ENCODE results near the gene CECR2. TPM values are rescaled to one million over a fixed set of nuclear protein-coding genes. Genes with fewer than 3 reads are reported as not detected.
A peak's percentile ranks its signal among the peaks of the same experiment; 100 is the strongest.

Gene CECR2
- polyA plus RNA-seq (2013, experiment 1 of 2; ENCODE audit: insufficient read length) = 0.23 TPM
- polyA plus RNA-seq (2013, experiment 2 of 2; ENCODE audit: insufficient read length) = 0.22 TPM

DNA sequence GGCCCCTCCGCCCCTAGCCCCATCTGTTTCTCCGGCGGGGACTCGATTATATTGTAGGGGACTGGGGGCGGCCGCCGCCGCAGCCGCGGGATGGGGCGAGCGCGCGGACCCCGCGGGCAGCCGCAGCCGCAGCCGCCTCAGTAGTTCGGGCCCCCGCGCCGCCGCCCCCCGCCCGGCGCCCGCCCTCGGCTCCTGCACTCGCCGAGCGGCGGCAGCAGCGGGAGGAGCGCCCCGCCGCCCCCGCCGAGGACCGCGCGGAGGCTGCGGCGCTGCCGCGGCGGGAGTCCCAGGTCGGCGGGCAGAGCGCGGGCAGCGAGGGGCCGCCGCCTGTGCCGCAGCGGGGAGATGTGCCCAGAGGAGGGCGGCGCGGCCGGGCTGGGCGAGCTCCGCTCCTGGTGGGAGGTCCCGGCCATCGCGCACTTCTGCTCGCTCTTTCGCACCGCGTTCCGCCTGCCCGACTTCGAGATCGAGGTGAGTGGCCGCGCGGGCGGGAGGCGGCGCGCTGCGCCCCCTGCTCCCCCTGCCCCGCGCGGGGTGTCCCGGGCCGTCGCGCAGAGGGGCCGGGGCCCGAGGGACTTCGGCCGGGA lies at the start of gene CECR2:
TSS of gene CECR2 (plus strand) at position 22 of the 587 bp plus-strand sequence. CDS start at position 346, 324 bp downstream.
- DNase-seq = peak; percentile 4

DNA sequence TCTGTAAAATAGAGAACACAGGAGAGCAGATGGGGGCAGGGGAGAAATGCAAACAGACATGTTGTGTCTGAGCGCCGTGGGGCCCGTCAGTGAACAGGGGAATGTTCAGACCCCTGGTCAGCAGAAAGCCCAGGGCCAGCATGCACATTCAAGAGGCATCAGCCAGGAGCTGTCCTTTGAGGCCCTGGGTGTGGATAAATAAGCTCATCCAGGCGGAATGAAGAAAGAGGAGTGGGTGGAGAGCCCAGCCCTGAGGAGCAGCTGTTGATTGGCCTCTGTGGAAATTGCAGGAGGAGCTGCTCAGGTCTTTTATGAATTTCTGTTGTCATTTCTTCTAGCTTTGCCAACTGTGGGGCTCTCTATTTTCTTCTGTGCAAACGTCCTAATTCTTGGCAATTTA lies 49.7 kb upstream of the CECR2 start:
- no peak for DNase-seq

DNA sequence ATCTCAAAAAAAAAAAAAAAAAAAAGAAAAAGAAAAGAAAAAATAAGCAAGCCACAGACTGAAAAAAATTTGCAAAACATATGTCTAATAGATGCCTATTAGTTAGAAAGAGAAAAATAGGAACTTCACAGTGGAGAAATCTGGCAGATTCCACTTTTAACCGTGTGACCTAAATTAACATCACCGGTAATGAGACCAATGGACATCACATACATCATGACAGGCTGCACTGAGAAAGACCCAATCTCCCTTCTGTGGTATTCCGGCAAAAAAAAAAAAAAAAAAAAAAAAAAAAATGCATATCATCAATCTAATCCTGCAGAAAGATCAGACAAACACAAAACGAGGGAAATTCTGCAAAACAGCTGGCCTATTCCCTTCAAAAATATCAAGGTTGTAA lies 46.7 kb upstream of the CECR2 start:
- no peak for DNase-seq

DNA sequence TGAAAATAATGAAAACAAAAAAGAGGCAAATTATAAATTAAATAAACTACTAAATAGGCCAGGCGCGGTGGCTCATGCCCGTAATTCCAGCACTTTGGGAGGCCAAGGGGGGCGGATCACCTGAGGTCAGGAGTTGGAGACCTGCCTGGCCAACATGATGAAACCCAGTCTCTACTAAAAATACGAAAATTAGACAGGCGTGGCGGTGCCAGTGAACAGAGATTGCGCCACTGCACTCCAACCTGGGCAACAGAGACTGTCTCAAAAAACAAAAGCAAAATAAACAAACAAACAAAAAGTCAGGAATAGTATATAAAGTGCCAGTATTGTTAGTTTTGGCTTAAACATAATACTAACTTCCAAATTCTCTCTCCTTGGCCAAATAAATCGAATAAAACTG lies 37.6 kb upstream of the CECR2 start:
- no peak for DNase-seq

DNA sequence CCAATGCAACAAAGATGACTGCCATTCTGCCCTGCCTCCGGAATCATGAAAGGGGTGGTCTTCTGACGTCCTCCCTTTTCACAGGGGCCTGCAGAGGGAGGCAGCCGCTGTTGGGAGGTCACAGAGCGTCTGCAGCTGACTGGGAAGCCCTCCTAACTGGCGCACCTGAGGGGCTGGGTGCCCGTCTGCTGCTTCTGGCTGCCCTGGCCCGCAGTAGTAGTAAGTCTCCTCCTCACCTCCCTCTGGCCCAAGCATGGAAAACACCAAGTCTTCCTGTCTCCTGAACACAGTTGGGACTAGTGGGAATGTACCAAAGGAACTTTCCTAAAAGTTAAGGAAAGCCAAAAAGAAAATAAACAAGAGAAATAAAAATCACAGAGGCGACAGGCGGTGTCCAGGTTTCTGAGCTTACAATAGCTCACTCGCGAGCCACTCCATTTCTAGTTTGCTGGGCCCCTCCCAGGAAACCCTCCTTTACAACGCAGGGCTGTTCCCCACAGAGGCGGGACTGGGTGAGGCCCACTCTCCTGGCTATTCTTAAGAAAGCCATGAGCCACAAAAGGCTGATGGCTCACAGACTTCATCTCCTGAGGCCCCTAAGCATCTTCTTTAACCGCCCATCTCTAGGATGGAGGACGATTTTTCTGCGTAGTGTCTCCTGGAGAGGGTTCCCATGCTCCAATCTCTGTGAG lies 37.0 kb upstream of the CECR2 start:
- DNase-seq = no peak

DNA sequence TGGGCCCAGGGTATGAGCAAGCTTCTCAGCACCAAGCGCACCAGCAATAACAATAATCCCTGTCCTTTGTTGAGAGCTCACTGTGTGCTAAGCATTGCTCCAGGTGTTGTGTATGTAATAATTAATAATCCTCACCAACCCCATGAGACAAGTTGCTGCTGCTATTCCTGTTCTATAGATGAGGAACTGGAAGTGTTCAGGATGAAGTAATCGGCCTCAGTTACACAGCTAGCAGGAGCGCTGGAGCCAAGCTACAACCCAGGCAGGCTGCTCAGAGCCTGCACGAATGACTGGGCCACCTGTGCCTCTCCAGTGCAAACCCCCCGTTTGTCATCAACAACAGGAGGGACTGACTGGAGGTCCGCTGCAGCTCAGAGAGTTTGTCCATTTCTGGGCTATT lies 35.2 kb upstream of the CECR2 start:
- no peak for DNase-seq

DNA sequence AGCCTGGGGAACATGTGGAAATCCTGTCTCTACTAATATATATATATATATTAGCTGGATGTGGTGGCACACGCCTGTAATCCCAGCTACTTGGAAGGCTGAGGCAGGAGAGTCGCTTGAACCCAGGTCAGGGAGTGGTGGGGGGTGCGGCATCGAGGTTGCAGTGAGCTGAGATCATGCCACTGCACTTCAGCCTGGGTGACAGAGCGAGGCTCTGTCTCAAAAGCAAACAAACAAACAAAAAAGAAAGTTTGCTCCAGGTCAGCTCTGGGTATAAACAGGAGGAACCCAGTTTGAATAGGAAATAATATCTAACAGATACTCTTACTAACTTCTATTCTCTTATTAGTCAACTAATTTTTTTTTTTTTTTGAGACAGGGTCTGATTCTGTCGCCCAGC lies 34.3 kb upstream of the CECR2 start:
- DNase-seq = no peak

DNA sequence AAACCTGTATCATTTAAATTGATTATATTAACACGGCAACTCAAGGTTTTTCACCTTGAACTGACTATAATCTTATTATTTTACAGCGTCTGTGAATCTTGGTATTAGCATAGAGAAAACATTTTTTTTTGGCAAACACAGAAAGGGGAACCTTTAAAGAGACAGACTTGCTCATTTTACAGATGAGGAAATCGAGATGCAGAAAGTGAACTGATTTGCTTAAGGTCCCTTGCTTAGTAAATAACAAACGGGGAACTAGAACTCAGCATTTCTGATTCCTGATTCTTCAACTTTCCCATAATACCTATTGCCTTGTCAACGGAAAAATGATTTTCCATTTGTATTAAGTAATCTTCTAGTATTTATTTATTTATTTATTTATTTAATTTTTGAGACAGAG lies 33.2 kb upstream of the CECR2 start:
- no peak for DNase-seq

DNA sequence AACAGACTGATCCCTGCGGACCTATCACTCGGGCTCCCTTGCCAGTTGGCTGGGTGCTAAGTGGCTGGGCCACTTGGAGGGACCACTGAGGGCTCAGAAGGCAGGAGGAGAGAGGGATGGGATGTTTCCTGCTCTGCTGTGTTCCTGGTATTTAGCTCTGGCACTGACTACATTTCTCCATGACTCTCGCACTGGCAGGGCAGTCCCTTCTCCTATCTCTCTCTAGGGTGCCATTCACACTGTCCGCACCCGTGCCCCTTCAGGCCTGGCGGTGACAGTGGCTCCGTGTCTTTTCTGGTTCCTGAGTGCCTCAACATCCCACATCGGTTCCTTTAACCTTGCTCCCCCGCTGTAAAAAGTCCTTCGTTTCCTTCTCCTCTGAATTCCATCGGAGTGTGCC lies 31.6 kb upstream of the CECR2 start:
- DNase-seq = no peak

DNA sequence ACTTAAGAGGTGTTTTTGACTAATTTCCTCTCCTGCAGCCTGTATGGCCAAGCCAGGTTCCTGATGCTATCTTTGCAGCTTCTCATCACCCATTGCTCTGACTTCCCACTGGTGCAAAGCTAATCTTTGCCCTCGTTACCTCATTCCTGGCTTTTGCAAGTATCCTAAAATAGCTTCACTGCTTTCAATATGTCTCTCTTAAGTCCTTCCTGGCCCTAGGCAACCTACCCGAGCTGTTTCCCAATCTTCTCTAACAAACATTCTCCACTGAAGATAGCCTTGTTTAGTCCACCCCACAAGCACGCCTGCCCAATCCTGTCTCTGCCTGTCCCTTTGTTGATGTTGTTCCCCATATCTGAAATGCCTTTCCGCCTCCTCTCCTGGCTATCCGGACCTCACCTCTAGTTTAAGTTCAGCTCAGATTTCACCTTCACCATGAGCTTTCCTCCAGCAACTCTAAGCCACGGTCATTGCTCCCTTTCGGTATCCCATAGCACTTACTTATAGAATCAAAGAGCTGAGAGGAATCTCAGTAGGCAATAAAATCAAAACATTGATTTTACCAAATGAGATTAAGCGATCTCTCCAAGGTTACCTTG lies 30.1 kb upstream of the CECR2 start:
- no peak for DNase-seq

DNA sequence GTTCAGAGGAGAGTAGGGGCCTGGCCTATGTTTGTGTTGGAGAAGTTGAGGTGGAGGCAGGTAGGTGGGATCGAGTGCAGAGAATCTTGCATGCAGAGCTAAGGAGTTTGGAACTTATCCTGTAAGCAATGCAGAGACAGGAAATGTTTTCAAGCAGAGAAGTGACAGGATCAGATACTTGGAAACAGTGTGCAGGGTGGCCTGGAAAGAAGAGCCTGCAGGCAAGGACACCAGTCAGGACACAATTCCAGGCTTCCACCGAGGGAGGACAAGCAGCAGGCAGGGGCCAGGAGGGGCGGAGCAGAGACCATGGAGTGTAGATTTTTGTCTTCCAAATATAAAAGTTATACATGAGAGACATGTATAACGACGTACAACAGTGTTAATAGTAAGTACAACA lies 26.9 kb upstream of the CECR2 start:
- DNase-seq = no peak

DNA sequence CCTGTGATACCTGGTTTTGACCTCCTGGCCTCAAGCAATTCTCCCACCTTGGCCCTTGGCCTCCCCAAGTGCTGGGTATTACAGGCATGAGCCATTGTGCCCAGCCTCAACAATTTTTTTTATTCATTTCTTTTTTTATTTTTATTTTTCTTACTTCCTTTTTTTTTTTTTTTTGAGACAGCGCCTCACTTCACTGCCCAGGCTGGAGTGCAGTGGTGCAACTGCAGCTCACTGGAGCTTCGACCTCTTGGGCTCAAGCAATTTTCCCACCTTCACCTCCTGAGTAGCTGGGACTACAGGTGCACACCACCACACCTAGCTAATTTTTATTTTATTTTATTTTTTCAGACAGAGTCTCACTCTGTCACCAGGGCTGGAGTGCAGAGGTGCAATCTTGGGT lies 25.5 kb upstream of the CECR2 start:
- no peak for DNase-seq

DNA sequence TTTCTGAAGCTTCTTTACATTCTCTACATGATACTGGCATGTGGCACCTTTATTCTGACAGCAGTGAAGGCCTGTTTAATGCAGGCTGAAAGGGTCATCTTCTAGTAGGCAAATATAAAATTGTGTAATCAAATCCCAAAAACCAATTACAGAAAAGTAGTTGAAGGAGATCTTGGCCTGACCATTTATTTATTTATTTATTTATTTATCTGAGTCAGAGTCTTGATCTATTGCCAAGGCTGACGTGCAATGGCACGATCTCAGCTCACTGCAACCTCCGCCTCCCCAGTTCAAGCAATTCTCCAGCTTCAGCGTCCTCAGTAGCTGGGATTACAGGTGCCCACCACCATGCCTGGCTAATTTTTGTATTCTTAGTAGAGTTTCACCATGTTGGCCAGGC lies 22.7 kb upstream of the CECR2 start:
- no peak for DNase-seq

DNA sequence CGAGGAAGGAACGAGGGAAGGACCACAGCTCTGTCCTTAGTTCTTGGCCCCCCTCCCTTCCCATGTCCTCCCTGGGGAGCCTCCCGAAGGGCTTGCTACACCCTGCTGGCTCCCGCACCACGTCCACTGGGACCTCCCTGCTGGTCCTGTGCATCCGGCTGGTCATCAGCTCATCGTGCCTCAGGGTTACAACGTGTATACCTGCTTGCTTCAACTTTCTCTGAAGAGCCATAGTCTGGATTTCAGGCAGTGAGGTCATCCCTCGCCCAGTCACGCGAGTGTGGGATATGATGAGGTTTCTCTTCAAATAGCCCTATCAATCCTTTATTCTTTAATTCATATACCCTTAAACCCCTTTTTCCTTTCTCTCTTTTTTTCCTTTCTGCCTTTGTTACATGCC lies 21.5 kb upstream of the CECR2 start:
- no peak for DNase-seq

DNA sequence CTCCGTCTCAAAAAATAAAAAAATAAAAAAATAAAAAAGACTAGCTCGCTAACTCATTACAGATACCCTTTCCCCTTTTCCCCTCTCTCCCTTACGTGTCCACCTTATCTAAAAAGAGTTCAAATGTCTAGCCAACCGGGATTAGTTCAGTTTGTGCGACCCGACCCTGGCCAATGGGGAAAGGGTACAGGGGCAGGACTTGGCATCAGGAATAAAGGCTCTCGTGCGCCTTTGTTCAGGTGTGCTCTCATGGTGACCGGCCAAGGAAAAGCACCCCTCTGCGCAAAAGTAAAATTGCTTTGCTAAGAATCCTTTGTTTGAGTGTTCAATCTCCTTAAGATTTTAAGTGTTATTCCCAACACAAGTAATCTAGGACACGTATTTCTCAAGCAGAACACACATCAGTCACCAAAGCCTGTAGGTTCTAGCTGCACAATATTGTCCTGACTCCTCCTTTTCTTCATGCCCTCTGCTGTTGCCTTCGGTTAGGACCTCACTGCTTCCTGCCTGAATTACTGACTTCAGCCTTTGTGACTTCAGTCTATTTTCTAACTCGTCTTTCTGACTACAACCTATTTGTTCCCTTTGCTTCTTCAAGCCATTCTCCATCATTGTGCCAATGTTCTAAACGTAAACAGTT lies 20.7 kb upstream of the CECR2 start:
- no peak for DNase-seq

DNA sequence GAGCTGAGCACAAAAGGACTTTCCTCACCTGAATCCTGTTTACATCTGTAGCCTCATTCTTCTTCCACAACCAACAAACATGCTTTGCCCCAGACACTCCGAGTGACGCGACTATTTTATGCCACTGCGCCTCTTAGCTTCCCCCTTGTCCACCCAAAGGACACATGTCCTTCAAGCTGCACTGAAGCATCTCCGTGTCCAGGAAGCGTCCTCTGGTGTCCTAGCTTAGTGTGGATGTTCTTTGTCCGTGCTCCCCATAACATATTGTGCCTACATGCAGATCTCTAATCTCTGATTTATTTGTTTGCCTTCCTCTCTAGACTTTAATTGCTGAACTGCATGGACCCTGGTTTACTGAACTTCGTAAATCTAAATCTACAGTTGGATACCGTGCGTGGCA lies 20.1 kb upstream of the CECR2 start:
- no peak for DNase-seq

DNA sequence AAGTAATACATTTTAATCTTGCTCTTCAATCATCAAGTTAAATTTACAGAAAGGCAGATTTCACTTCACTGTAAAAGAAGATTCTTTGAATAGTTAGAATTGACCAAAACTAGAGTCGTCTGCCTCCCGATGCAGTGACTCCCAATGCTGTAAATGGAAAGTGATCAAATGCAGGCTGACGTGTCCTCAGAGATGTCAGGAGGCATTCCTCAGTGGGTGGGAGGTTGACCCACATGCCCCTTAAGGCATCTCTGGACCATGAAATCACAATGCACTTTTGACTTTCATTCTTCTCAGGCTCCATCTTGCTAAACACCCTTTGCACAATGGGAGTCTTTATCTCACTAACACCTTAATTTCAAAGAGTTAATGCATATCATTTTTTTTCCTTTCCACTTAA lies 19.0 kb upstream of the CECR2 start:
- peak; percentile 17 for DNase-seq

DNA sequence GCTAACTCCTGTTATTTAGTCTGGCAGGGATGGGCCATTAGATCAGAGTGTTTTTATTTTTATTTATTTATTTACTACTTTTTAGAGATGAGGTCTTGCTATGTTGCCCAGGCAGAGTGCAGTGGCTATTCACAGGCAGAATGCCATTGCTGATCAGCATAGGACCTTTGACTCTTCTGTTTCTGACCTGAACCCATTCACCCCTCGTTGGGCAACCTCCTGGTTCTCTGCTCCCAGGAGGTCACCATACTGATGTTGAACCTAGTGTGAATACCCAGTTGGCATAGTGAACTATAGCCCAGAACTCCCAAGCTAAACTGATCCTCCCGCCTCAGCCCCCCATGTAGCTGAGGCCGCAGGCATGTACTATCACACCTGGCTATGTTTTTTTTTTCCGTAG lies 16.5 kb upstream of the CECR2 start:
- DNase-seq = no peak

DNA sequence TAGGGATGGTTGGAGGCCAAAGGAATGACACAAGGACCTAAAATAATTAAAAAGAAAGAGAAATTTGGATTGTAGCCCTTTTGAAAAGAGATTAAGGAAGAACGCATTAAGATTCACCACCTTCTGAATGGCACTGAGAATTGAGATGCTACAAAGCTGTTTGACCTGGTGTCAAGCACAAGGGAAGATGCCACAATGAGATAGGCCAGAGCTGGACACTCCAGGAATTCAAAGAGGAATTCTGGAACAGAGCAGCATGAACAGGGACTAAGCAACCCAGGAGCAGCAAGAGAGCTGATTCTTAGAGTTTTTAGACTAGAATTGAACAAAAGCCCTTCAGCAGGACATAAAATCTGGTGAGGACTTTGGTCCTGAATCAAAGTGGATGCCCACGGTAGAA lies 11.6 kb upstream of the CECR2 start:
- DNase-seq = no peak

DNA sequence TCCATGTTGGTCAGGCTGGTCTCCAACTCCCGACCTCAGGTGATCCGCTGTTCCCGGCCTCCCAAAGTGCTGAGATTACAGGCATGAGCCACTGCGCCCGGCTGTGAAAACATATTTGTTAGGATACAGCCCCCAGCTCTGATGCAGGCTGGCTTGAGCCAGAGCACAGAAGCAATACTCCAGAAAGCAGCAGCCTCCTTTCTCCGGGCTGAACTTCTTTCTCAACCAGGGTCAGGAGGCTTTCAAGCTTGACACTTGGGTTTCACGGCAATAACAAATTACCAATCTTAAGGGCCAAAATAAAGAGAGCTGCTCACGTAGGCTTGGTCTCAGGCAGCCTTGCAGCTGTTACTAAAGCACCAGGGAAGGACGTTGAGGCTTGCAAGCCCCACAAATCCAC lies 10.8 kb upstream of the CECR2 start:
- no peak for DNase-seq

DNA sequence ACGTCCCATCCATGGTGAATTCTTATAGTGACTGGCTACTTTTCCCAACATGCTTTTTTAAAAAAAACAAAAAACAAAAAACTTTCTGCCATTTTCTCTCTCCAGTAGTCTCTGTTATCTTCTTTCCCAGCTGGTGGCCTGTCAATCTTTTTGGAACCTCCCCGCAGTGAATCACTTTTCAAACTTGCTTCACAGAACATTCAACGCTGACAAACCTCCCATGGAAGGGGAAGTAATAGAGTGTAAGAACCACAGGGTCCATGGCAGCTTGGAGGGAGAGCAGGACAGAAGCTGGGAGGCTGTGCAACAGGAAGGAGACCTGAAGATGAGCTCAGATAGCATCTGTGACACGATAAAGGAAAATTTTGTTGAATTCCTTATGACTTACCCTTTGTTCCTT lies 9.8 kb upstream of the CECR2 start:
- no peak for DNase-seq

DNA sequence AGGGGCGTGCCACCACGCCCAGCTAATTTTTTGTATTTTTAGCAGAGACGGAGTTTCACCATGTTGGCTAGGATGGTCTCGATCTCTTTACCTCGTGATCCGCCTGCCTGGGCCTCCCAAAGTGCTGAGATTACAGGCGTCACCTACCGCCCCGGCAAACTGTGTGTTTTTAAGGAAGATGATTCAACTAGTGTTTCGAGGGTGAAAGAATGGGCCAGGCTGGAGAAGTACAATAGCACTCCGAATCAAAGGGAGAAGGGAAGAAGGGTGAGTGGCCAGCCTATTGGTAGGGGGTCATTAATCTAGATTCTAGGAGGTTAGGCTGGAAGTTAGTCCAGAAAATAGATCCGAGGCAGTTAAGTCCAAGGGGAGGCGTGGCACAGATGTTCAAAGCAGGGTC lies 2.9 kb upstream of the CECR2 start:
- no peak for DNase-seq

DNA sequence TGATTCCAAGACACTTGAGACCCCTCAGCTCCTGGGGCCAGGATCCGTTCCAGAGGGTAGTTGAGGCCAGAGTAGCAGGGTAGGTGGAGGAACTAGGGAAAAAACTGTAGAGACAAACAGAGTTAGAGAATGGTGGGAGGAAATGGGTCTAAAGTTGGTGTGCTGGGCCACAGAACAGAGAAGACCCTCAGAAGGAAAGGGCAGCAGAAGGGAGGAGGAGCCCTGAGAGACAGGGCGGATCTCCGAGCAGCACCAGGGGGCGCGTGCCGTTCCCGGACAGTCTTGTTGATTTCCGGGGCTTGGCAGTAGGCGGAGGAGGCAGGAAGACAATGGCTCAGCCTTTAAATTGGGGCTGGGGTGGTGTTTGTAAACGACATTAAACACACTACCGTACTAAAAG lies 2.4 kb upstream of the CECR2 start:
- DNase-seq = peak; percentile 3

DNA sequence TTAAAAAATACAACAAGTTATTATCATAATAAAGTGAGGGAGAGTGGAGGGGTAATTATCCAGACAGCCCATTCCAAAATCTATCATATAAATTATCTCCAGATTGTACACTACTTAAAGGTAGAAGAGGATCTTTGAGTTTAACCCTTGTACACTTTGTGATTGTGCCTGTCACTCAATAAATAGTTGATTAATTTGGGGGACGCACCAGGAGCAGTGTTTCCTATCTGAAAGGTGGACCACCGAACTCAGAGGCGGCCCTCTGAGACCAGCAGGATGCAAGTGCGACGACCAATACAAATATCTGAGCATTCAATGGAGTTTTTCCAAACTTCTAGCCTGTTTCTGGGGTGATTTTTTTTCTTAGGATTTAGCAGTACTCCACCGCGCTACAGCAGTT lies 1.1 kb upstream of the CECR2 start:
- DNase-seq = no peak
